Mammary epithelial cell (primary cell): ENCODE data around the gene SPINK2.

Experiments
- EZH2 ChIP-seq: IDR thresholded peaks from 2 replicates; pipeline ENCODE4 v1.6.1; 2012; ENCODE audit warnings: low read length, inconsistent platforms, borderline replicate concordance
- TF ChIP-seq, protein P1 (sequence below), 2 donors: IDR thresholded peaks in 1 of 2; conservative IDR thresholded peaks in 1 of 2; 2 replicates each; pipeline ENCODE4 v1.5.1; 2011 to 2012; ENCODE audit warnings: inconsistent platforms in 2 of 2, low read length in 2 of 2, mild to moderate bottlenecking in 2 of 2, control low read depth in 1 of 2, low read depth in 1 of 2; ENCODE audit not compliant: insufficient read depth in 1 of 2; ENCODE audit errors: extremely low read depth in 1 of 2

DNA sequence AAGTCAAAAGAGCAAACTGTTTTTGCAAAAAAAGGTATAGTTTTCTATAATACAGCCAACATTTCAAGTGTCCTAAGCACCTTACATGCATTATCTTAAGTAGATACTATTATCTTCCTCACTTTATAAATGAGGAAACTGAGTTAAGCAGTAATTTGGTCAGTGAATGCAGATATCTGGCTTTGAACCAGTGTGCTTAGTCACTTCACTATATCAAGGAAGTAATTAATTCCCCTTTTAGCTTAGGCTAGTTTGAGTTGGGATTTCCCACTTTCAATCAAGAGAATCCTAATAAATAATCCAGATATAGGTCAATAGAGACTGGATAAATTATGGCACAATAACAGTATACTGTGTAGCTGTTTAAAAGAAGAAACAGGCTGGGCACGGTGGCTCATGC lies 14.8 kb downstream of the SPINK2 start:
- TF ChIP-seq, protein P1, sequence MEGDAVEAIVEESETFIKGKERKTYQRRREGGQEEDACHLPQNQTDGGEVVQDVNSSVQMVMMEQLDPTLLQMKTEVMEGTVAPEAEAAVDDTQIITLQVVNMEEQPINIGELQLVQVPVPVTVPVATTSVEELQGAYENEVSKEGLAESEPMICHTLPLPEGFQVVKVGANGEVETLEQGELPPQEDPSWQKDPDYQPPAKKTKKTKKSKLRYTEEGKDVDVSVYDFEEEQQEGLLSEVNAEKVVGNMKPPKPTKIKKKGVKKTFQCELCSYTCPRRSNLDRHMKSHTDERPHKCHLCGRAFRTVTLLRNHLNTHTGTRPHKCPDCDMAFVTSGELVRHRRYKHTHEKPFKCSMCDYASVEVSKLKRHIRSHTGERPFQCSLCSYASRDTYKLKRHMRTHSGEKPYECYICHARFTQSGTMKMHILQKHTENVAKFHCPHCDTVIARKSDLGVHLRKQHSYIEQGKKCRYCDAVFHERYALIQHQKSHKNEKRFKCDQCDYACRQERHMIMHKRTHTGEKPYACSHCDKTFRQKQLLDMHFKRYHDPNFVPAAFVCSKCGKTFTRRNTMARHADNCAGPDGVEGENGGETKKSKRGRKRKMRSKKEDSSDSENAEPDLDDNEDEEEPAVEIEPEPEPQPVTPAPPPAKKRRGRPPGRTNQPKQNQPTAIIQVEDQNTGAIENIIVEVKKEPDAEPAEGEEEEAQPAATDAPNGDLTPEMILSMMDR (conservative IDR thresholded peaks at IDR 0.05 in 1 of 2, IDR thresholded peaks at IDR 0.05 in 1 of 2; ENCODE audit: extremely low read depth in 1 of 2, insufficient read depth in 1 of 2, low read depth in 1 of 2, low read length in 2 of 2): no peak
- no peak for TF ChIP-seq EZH2
